Fibroblast of skin of right biceps (primary cell): ENCODE data around the gene GRM4.

Experiments used
- DNase-seq: peaks from one replicate; pipeline ENCODE4 v3.0.0-alpha.2; 2013

The GRM4 gene

DNA sequence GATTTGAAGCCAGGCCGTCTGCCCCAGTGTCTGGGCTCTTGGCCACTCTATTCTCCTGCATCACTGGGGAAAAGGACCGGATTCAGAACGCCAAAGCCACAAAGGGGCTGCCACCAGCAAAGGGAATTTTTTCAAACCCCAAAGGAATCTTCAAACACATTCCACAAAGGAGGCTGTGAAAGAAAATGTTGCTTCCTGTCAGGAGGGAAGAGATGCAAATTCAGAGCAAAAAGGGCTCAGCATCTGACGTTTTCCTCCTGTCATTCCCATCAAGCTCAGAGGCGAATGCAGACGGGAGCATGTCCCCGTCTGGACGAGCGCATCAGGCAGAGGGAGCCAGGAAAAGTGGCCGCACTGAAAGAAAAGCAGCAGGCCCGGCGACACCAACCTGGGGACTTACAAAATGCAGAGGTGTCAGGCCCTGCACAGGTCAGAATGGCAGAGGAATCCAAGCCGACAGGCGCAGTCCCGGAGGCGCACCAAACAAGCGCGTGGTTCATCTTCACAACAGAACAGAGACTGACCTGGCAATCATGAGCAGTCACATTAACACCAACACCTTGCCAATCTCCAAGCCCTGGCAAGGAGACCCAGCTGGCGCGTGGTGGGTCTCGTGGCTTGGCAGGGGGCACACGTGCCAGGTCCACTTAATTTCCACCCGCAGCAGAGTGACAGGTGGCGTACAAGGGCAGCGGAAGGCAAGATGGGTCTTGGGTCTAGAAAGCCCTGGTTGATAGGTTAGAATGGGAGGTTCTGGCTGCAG, 62.8 kb downstream of the GRM4 start:
- no peak for DNase-seq

GRCh38 chr6:34082348-34082747, 63.5 kb downstream of the GRM4 start:
- DNase-seq, result no peak

- DNase-seq, result no peak
These were observed 65.5 kb downstream of the GRM4 start for GRCh38 chr6:34080357-34080756.

DNA sequence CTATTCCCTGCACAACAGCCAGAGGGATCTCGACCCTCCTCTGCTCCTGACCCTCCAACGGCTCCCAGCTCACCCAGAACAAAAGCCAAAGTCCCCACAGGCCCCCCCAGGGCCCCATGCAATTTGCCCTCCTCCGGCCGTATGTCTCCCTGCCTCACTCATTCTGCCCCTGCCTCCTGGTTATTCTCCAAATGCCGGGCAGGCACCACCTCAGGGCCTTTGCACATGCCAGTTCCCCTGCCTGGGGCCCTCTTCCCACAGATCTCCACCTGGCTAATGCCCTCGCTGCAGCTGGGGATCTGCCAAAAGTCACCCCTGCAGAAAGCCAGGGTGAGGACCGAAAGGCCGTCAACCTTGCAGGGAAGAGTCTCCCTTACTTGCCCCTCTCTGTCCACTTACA, 66.0 kb downstream of the GRM4 start:
- DNase-seq, result no peak

GRCh38 chr6:34075906-34076305, 70.0 kb downstream of the GRM4 start:
- no peak for DNase-seq

DNA sequence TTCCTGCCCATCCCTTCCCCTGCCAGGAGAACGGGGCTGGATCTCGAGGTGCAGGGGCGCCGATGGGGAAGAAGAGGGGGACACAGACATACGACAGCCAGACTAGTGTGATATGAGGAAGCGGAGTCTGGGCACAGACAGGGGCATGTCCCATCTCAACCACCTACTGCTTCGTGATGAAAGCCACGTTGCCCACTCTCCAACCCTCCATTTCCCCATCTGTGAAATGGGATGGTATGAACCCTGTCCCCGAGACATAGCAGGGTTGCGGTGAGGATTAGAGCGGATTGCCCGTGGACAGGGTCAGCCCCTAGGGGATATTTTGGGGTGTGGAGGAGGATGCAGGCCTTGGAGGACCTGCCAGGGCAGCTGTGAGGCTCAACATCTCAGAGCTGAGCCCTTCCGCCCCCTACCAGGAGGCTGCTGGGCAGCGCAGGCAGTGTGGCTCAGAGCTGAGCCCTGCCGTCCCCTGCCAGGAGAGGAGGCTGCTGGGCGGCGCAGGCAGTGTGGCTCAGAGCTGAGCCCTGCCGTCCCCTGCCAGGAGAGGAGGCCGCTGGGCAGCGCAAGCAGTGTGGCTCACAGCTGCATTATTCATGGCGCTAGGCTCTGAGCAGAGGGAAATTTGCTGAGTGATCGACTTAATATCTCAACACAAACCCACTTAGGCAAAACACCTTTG, 71.7 kb downstream of the GRM4 start:
- DNase-seq, result no peak

DNA sequence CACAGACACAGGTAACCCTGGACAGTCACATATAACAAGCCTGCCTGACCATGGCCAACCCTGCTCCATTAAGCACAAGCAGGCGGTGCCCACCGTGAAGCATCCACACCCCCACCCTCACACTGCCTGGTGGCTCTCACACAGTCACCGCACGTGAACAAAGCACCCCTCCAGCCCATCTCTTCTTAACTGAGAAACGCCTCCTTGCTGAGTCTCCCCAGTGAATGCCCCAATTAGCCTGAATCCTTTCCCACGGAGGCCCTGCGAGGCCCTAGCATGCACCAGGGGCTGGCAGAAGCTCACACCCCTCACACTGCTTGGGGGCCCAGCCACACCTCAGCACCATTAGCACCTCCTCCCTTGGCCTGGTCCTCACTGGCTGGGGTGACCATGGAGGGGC, 72.3 kb downstream of the GRM4 start:
- no peak for DNase-seq

GRCh38 chr6:34072727-34073126, 73.2 kb downstream of the GRM4 start:
- no peak for DNase-seq

- no peak for DNase-seq
These were observed 74.0 kb downstream of the GRM4 start for GRCh38 chr6:34071884-34072379.

DNA sequence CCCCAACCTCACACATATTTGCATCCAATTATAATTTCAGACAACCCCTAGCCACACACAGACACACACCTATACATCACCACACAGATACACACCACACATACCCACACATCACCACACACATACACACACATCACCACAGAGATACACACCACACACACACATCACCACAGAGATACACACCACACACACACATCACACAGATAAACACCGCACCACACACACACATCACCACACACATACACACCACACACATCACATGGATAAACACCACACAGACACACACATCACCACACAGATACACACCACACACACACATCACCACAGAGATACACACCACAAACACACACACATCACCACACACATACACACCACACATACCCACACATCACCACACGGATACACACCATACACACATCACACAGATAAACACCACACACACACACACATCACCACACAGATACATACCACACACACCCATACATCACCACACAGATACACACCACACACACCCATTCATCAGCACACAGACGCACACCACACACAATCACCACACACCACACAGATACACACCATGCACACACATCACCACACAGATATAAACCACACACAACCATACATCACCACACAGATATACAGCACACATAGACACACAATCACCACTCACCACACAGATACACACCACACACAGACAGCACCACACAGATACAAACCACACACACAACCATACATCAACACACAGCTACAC, 74.6 kb downstream of the GRM4 start:
- DNase-seq, result no peak

- no peak for DNase-seq
These were observed 75.4 kb downstream of the GRM4 start for GRCh38 chr6:34070315-34071135.

DNA sequence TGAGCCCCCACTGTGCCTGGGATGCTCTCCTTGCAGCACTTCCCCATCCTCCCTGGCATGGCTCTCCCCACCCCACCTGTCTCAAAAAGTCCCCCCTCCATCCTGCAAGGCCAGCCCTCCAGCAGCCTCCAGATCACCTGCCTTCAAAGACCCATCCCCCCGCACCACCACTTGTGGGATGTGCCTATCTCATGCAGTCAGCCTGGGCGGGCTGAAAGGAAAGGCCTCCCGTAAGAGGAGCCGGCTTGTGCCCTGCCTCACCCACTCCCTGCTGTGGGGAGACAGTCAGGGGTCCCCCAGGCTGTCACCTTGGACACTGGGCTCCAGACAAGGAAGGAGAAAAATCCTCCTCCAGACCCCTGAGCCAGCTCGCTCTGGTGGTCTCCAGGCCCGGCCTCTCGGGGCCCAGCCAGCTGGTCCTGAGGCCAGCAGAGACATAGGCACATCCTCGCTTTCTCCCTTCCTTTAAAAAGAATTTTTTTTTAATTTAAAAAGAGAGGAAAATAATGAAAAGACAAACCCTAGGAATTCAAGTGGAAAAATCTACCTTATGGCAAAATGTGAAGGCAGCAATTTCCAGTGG, 77.3 kb downstream of the GRM4 start:
- DNase-seq, result no peak

DNA sequence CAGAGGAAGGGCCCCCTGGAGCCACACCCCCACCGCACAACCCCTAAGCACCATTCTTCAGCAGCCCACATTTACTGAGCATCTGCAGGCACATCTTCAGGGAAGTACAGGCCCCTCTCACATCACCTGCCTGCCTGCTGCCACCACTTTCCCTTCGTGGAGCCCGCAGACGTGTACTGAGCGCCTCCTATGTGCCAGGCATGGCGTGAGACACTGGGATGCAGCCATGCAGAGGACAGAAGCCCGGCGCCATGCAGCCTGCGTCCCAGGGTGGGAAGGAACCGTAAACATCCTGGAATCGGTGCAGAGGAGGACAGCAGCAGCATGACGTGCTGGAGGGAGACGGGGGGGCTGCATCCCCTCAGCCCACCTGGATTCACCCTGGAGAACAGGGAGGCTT, 78.1 kb downstream of the GRM4 start:
- DNase-seq, result no peak

DNA sequence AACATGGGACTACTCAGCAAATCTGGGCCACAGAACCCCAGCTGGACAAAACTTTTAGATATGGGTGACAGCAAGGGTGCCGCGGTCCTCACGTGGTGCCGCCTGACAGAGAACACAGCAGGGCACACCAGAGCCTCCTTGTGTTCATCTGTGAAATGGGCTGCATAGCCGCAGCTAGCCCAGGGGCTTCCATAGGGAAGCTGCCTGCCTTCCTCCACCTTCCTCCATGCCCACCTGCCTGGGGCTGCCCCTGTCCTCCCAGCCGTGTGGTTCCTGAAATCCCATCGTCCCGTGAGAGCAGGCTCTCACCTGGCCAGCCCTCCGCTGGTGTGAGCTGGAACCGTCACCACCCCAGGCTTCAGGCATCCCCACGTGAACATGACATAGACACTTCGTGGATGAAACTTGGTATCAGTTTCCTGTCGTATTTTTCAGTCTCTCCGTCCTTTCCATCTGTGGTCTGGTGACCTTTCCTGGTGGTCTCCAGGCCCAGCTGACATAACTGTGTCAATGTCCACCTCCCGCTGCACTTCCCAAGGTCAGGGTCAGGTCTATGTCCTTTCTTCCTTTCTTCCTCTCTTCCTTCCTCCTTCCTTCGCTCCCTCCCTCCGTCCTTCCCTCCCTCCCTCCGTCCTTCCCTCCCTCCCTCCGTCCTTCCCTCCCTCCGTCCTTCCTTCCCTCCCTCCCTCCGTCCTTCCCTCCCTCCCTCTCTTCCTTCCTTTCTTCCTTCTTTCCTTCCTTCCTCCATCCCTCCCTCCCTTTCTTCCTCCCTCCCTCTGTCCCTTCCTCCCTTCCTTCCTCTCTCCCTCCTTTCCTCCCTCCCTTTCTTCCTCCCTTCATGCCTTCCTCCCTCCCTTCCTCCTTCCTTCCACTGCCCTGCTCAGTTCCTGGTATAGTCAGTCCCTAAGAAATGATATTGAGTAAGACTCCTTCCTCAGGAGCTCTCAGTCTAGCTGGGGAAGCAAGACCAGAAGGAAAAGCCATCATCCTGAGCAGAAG, 78.8 kb downstream of the GRM4 start:
- DNase-seq, result no peak

- DNase-seq, result no peak
These were observed 79.7 kb downstream of the GRM4 start for GRCh38 chr6:34066218-34066571.

DNA sequence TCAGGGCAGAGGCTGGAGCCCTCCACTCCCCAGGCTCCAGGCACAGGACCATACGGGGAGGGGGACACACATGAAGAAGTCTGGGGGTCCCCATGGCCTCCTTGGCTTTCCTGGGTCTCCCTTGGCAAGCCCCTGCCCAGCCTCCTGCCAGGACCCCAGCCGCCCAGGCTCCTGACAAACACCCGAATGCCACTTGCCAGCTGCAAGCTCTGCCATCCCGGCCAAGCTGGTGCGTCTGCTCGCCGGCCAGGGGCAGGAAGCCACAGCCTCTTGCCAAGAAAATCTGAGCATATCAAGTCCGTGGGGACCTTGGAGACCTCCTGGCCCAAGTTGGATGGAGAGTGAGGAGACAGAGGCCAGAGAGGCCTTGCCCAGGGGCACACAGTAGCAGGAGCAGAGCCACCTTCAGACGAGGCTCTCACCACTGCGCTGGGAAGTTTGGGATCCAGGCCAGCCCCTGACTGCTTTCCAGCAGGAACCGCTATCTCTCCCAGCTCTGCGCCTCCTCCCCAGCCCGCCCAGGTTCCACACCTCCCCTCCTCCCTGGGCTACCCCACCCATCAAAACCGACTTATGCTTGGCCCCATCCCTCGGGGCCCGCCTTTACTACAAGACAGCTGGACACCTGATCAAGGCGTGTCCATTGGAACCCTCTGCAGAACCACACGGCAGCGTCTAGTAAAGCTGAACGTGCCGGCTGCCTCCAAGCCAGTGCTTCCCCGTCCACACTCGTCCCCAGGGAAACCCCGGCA, 80.2 kb downstream of the GRM4 start:
- no peak for DNase-seq

GRCh38 chr6:34064675-34065074, 81.2 kb downstream of the GRM4 start:
- DNase-seq, result no peak

DNA sequence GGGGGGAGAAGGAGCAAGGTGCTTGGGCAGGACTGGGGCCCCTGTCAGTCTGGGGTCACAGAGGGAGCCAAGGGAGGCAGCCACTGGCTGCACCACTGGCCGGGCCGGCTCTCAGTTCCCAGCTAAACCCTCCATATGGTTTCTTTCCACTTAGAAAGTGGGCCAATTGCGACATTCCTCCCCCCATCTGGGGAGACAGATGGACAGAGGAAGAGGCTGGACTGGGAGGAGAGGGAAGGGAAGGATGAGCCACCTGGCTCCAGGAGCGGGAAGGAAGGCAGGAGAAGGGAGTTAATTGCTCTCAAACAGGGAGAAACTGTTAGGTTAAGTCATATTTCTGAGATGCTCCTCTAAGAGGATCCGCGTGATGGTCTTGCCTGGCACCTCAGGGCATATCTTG, 82.2 kb downstream of the GRM4 start:
- DNase-seq, result no peak

DNA sequence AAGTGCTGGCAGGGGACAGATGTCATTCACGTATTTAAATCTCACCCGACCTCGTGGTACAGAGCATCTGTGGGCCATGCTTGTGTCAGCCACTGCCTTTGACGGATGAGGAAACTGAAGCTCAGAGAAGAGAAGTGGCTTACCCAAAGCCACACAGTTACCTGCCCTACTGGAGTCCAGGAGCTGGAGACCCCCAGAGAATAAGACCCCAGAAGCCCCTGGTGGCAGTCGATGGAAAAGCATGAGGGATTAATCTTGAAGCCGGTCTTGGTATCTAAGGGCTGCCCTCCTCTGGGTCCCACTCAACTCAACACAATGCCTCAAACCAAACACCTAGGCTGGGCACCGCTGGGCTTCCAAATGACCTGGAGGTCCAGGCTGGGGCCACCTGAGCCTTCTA, 83.1 kb downstream of the GRM4 start:
- DNase-seq, result no peak

GRCh38 chr6:34062156-34062555, 83.7 kb downstream of the GRM4 start:
- no peak for DNase-seq

- no peak for DNase-seq
These were observed 84.5 kb downstream of the GRM4 start for GRCh38 chr6:34061348-34061747.
